Left colon (tissue), 2 donors: ENCODE results near the gene CDKN2C. TPM values are rescaled to one million over a fixed set of nuclear protein-coding genes. Genes with fewer than 3 reads are reported as not detected.
"Not testable (repeated sequence)": the region's sequence is repeated elsewhere in the genome, so short reads cannot be mapped to it uniquely, and the experiment has no call there.

Experiments
- ATAC-seq: fragments of 200-7000 bp; cut with Tn5 transposase; one replicate; pipeline ENCODE4 v1.9.1; 2020; ENCODE audit warnings: mild to moderate bottlenecking, moderate library complexity
- DNase-seq, 2 donors: peaks; one replicate each; pipeline ENCODE4 v3.0.0-alpha.2; 2020
- intact Hi-C, 2 donors: fragments of 100-400 bp; cut with DNase I in 1 of 2; cut with micrococcal nuclease in 1 of 2; formaldehyde crosslinking; loops; one replicate each; pipeline versions ENCODE4 v1.11.2 to v1.14.0; 2022; cut with DNase I, micrococcal nuclease
- long read RNA-seq: library from polyadenylated mRNA; unstranded; transcript quantifications from one replicate; pipeline ENCODE4 v2.0.0, GENCODE V29; 2021
- total RNA-seq, 2 donors: library from RNA; stranded (reverse); fragmentation: NEBNext Ultra II Directional; extraction: Animal tissue kit (Norgen Biotek cat#: 25700); gene quantifications; one replicate each; pipeline ENCODE4 v1.2.1, GENCODE V29; 2021
- donor health status: DM: no; HTN: no; CAD: no.
- donor health status: DM: yes; HTN: yes; CAD: no.

The CDKN2C gene
- total RNA-seq: 1 to 10 TPM; 5.8 to 6.4 TPM
- long read RNA-seq, transcript CDKN2C-203 (3 exons, 2,086 nt): major isoform, 11 of 12 reads
- long read RNA-seq, partial matches to known transcripts: 0 of 12 reads
- long read RNA-seq, other reads (novel, unspliced or antisense): 0 of 12 reads

DNA sequence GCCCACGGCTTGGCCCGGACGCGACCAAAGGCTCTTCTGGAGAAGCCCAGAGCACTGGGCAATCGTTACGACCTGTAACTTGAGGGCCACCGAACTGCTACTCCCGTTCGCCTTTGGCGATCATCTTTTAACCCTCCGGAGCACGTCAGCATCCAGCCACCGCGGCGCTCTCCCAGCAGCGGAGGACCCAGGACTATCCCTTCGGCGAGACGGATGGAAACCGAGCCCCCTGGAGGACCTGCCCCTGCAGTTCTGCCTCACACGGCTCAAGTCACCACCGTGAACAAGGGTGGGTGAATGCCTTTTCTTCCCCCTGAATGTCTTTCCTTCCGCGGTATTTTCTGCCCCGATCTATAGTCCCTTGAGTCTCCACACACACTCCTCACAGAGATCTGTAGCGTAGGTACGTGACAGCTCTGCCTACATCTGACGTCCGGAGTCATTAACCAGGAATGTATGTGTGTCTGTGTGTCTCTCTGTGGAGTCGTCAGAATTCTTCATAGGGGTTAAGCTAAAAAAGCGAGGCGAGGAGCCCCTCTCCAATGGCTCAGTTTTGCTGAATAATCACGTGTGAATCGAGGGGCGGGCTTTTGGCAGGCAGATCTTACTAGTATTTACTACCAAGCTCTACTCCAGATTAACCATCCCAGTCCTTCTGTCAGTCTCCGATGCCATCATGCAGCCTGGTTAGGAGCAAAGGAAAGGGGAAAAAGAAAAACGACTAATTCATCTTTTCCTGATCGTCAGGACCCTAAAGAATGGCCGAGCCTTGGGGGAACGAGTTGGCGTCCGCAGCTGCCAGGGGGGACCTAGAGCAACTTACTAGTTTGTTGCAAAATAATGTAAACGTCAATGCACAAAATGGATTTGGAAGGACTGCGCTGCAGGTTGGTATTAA, at the start of gene CDKN2C:
Gene CDKN2C (plus strand): TSS at position 635 of the 898 bp plus-strand sequence. CDS start 124 bp downstream, at position 759.
- intact Hi-C loops: no loop called here
- ATAC-seq (peak; percentile 43), DNase-seq (peak; percentile 77 to 83)

DNA sequence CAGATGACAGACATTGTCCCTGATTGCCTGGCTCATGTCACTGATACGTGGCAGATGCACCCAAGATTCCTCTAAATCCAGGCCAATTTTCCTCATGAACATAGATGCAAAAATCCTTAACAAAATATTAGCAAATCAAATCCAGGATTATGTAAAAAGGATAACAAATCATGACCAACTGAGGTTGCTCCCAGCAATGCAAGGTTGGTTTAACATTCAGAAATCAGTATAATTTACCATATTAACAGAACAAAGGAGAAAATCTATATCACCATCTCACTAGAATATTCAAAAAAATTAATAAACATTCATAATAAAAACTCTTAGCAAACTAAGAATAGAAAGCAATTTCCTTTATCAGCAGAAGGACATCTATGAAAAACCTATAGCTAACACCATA, 49.6 kb upstream of the CDKN2C start:
- no peak for DNase-seq
- intact Hi-C loops: loop anchor here in 1 of 2 donors (10.0 kb wide), 1 partner anchor 124 kb away; no protein-coding TSS in a partner anchor

DNA sequence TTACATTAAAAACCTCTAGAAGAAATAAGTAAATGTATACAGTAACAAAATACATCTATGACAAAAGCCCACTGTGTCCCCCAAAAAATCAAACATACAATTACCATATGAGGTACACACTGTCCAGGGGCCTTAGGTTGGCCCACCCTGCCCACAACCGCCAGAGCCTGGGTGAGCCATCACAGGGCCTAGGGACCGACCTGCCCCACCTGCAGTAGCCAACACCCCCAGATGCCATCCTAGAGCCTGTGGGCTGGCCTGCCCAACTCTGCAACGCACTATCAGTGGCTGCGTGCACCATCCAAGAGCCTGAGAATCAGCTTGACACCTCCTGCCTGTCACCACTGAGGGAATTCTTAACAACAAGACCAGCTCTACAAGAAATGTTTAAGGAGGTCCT, 49.0 kb upstream of the CDKN2C start:
- DNase-seq: no peak
- intact Hi-C loops: loop anchor here in 1 of 2 donors (10.0 kb wide), 1 partner anchor 124 kb away; no protein-coding TSS in a partner anchor
- ATAC-seq: no peak

More for the DNA sequence above, 49.6 kb upstream of the CDKN2C start:
- ATAC-seq: no peak

DNA sequence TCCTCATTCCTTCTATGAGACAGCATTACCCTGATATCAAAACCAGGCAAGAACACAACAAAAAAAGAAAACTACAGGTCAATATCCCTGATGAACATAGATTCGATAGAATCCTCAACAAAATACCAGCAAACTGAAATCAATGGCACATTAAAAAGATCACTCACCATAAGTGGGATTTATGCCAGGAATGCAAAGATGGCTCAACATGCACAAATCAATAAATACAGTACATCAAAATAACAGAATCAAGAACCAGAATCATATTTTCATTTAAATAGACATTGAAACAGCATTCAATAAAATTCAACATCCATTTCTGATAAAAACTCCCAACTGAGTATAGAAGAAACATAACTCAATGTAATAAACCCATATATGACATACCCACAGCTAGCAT, 46.5 kb upstream of the CDKN2C start:
- no peak for DNase-seq
- ATAC-seq: no peak
- intact Hi-C loops: loop anchor here in 1 of 2 donors (10.0 kb wide), 1 partner anchor 121 kb away; no protein-coding TSS in a partner anchor

DNA sequence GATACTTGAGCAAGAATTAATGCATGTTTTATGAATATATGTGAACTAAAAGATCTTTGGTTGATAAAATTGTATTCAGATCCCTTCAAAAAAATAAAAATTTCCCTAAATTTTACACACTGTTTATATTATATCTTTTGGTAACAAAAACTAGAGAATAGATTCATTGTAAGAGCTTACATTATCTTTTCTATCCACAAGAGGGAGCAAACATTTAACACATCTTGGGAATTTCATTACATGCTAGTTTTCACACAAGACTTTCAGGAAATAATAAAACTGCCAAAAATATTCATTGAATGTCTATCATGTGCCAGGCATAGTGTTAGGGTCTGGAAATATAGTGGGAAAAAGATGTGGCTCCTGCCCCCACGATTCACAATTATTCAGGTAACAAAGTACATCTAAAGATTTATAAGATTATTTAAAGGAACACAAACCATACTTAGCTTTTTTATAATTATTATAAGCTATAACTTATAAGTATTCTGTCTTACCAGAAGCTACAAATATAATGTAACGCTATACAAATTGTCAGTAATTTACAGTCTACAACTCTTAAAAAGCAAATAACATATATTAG, 40.6 kb upstream of the CDKN2C start:
- DNase-seq: no peak
- intact Hi-C loops: loop anchor here in 1 of 2 donors (10.0 kb wide), 1 partner anchor 115 kb away; no protein-coding TSS in a partner anchor
- peak; percentile 52 for ATAC-seq

DNA sequence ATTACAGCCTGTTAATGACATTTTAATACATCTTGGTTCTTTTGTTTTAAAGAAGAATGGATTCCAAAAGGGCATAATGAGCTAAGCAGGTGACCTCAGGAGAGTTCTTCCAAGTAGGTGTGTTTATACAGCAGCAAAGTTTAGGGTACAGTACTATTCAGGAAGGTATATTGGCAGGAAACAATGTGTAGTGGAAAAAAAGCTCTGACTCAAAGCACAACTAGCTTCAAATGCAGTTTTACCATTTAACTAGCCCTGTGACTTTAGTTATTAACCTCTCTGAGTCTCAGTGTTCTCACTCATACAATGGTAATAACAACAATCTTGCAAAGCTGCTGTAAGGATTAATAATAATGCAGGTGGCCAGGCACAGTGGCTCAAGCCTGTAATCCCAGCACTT, 39.9 kb upstream of the CDKN2C start:
- peak; percentile 64 for ATAC-seq

DNA sequence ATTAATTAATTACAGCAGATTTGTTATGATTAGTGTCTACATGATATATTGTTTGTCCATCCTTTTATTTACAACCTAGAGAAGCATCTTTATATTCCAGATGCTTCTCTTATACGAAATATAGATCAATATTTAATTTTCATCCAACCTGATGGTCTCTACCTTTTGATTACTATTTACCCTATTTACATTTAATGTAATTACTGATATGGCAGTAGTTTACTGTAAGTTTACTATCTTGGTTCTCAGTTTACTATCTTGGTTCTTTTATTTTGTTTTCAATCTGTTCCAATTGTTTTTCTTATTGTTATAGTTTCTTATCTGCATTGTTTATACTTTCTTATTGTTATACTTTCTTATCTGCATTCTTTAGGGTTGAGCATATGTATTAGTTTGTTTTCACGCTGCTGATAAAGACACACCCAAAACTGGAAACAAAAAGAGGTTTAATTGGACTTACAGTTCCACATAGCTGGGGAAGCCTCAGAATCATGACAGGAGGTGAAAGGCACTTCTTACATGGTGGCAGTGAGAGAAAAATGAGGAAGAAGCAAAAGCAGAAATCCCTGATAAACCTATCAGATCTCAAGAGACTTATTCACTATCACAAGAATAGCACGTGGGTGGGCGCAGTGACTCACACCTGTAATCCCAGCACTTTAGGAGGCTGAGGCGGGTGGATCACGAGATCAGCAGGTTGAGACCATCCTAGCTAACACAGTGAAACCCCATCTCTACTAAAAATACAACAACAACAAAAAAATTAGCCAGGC, 38.9 kb upstream of the CDKN2C start:
- no peak for DNase-seq
- no peak for ATAC-seq
- intact Hi-C loops: no loop called here

More for the DNA sequence above, 39.9 kb upstream of the CDKN2C start:
- no peak for DNase-seq
- intact Hi-C loops: no loop called here

DNA sequence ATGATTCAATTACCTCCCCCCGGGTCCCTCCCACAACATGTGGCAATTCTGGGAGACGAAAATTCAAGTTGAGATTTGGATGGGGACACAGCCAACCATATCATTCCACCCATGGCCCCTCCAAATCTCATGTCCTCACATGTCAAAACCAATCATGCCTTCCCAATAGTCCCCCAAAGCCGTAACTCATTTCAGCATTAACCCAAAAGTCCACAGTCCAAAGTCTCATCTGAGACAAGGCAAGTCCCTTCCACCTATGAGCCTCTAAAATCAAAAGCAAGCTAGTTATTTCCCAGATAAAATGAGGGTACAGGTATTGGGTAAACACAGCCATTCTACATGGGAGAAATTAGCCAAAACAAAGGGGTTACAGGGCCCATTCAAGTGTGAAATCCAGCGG, 38.0 kb upstream of the CDKN2C start:
- ATAC-seq, intact Hi-C loops, DNase-seq: not testable (repeated sequence)

DNA sequence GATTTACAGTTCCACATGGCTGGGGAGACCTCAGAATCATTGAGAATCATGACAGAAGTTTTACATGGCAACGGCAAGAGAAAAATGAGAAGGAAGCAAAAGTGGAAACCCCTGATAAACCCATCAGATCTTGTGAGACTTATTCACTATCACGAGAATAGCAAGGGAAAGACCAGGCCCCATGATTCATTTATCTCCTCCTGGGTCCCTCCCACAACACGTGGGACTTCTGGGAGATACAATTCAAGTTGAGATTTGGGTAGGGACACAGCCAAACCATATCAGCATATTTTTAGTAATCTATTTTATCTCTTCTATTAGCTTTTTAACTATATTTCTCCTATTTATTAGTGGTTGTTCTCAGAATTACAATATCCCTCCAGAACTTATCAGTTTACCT, 36.3 kb upstream of the CDKN2C start:
- ATAC-seq, intact Hi-C loops, DNase-seq: not testable (repeated sequence)

DNA sequence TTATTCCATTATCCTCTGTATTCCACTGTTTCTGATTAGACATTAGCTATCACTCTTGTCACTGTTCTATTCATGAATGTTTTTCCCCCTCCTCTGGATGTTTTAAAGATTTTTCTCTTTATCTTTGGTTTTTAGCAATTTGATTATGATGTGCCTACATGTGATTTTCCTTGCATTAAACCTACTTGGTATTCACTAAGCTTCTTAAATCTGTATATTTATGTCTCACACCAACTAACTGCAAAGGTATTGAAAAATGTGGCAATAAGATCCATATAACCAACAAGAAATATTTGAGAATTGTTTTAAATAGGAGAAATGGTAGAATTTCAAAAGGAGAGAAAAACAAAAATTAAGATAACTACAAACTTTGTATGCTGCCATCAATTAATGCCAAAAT, 35.2 kb upstream of the CDKN2C start:
- ATAC-seq (no peak), DNase-seq (no peak)
- intact Hi-C loops: loop anchor here in 1 of 2 donors (5.0 kb wide), 1 partner anchor 252 kb away; no protein-coding TSS in a partner anchor

DNA sequence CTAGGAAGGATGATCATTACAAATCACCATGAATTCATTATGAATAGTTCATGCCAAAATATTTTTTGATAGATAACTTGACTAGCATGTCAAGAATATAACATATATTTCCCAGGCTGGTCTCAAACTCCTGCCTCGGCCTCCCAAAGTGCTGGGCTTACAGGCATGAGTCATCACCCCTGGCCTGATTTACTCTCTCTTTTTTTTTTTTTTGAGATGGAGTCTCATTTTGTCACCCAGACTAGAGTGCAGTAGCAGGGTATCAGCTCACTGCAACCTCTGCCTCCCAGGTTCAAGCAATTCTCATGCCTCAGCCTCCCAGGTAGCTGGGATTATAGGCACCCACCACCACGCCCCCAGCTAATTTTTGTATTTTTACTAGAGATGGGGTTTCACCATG, 34.8 kb upstream of the CDKN2C start:
- DNase-seq, ATAC-seq: not testable (repeated sequence)
- intact Hi-C loops: loop anchor here in 1 of 2 donors (5.0 kb wide), 1 partner anchor 252 kb away; no protein-coding TSS in a partner anchor

DNA sequence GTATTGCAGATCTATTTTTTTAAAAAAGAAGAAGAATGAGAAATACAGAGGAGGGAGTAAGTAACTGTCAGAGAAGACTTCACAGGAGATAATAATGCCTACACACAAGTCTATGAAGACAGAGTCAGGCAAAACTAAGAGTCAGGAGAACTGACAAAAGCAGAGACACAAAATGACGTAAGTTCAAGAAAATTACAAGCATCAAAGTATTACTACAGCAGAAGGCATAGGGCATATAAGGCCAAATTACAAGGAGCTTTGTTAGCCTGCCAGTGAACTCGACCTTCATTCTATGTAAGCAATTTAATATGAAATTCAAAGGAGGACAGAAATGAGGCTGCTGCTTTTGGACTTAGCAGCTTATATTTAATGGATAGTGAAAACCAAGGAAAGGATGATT, 33.7 kb upstream of the CDKN2C start:
- intact Hi-C loops: loop anchor here in 1 of 2 donors (5.0 kb wide), 1 partner anchor 251 kb away; no protein-coding TSS in a partner anchor

DNA sequence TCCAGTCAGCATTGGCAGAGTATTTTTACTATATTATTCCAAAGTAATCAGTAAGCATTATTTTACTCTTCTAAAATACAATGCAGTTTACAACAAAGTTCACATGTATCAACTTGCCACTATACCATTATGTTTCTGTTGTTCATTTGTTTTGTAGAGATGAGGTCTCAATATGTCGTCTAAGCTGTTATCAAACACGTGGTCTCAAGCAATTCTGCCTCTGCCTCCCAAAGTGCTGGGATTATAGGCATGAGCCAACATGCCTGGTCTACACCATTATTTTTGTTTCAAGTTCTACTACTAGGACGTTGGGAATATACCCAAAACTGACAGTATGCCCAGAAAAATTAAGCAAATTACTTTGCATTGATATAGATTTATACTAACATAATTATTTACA, 29.8 kb upstream of the CDKN2C start:
- ATAC-seq (no peak), DNase-seq (no peak)
- intact Hi-C loops: no loop called here

More for the DNA sequence above, 33.7 kb upstream of the CDKN2C start:
- ATAC-seq (no peak), DNase-seq (no peak)

DNA sequence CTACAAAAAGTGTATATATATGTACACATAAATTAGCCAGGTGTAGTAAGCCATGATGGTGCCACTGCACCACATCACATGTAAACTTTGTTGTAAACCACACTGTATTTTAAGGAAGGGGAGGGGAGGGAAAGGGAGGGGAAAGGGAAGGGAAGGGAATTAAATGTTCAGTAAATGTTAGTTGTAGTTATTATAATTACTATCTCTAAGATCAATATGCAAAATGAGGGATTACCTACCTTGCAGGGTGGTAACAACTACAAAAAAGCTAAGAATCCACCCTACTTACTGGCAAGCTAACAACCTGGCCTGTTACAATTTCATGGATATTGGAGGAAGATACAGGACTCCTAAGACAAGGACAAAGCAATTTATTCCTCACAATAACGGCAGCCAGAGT, 27.7 kb upstream of the CDKN2C start:
- ATAC-seq: no peak
- intact Hi-C loops: no loop called here

DNA sequence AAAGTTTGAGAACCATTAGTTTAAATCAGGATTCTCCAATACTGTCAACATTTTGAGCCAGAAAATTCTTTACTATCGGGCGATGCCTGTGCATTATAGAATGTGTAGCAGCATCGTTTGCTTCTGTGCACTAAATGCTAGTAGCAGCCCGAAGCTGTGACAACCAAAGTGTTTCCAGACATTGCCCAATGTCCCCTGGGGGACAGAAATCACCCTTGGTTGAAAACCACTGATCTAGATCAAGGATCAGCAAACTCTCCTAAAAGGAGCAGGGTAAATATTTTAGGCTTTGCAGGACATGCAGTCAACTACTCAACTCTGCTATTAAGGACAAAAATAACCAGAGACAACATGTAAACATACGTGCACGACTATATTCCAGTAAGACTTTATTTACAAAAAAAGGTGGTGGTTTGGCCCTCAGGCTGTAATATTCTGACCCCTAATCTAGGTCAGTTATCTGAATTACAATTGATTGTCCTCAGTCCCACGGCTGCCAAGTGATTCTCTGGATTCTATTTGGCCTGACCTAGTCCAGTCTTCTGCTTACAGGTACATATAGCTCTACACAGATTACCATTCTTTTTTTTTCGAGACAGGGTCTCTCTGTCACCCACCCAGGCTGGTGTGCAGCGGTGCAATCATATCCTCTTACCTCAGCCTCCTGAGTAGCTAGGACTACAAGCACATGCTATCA, 20.6 kb upstream of the CDKN2C start:
- no peak for DNase-seq
- intact Hi-C loops: no loop called here
- ATAC-seq: no peak

More for the DNA sequence above, 27.7 kb upstream of the CDKN2C start:
- DNase-seq: no peak

DNA sequence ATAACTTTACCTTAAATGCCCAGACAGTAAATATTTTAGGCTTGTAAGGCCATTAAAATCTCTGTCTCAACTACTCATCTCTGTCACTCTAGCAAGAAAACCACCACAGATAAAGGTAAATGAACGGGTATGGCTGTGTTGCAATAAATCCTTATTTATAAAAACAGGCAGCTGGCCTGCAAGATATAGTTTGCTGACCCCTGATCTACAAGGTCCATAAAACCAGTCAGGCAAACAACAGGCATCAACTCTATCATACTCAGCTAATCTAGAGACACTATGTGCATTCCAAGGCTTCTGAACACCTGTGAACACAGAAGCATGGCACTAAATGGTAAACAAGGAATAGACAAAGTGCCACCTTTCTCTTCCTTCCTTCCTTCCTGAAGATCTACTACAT, 19.6 kb upstream of the CDKN2C start:
- DNase-seq (no peak), ATAC-seq (peak; percentile 88)
- intact Hi-C loops: no loop called here

DNA sequence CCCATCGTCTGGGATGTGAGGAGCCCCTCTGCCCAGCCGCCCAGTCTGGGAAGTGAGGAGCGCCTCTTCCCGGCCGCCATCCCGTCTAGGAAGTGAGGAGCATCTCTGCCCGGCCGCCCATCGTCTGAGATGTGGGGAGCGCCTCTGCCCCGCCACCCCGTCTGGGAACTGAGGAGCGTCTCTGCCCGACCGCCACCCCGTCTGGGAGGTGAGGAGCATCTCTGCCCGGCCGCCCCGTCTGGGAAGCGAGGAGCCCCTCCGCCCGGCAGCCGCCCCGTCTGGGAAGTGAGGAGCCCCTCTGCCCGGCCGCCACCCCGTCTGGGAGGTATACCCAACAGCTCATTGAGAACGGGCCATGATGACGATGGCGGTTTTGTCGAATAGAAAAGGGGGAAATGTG, 17.5 kb upstream of the CDKN2C start:
- ATAC-seq, intact Hi-C loops, DNase-seq: not testable (repeated sequence)

DNA sequence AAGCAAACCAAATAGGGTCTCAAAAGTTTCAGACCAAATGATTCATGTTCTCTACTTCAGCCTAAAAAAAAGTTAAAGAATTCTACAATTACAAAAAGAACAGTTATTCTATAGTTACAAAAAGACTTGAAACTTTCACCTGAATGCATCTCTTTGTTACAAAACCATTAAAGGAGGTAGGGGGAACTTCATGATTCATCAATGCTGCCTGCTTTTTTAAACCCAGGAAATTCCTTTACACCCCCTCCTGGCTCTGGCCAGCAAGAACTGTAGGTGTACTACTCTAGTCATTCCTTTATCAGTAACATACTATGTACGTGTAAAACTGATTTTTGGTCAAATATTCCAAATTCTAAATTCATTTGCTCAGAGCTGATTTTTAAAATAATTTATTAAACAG, 14.9 kb upstream of the CDKN2C start:
- intact Hi-C loops: no loop called here
- ATAC-seq: no peak
- no peak for DNase-seq
